Measurements from ENCODE around the gene PLXNA3. TPM values are rescaled to one million over a fixed set of nuclear protein-coding genes. Genes with fewer than 3 reads are reported as not detected.
A peak's percentile ranks its signal among the peaks of the same experiment; 100 is the strongest.

The PLXNA3 gene
- total RNA-seq, 1 donor from 2014 or later, result 458 TPM

DNA sequence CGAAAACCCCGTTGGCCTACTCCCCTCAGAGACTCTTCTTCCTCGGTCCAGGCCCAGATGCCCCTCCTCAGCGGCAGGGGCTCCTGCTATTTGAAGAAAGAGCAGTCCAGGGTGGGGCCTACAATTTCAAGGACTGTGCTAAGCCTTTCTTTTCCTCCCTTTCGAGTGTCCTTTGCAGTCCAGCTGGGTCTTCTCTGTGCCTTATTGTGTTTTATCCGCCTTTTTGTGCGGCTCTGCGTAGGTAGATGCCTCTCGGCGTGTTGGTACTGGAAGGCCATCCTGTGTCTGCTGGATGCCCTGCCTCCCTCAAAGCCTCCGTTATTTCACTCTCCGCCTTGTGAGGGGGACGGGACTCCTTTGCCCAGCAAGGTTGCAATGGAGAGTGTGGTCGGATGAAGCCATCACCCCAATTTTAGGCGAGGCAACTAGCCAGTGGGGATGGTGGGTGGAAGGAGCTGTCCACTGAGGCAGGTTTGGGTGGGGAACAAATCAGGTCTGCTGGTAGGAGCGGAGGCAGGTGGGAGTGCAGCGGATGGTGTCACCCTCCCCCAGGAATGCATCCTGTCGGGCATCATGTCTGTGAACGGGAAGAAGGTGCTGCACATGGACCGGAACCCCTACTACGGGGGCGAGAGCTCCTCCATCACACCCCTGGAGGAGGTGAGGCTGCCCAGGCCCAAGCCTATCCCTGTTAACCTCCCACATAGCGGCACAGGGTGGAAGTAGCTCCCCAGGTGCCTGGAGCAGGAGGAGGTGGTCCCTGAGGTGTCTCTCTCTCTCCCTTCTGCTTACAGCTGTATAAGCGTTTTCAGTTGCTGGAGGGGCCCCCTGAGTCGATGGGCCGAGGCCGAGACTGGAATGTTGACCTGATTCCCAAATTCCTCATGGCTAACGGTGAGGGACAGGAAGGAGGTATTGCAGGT, 19.8 kb upstream of the PLXNA3 start:
- TF ChIP-seq, protein P1, sequence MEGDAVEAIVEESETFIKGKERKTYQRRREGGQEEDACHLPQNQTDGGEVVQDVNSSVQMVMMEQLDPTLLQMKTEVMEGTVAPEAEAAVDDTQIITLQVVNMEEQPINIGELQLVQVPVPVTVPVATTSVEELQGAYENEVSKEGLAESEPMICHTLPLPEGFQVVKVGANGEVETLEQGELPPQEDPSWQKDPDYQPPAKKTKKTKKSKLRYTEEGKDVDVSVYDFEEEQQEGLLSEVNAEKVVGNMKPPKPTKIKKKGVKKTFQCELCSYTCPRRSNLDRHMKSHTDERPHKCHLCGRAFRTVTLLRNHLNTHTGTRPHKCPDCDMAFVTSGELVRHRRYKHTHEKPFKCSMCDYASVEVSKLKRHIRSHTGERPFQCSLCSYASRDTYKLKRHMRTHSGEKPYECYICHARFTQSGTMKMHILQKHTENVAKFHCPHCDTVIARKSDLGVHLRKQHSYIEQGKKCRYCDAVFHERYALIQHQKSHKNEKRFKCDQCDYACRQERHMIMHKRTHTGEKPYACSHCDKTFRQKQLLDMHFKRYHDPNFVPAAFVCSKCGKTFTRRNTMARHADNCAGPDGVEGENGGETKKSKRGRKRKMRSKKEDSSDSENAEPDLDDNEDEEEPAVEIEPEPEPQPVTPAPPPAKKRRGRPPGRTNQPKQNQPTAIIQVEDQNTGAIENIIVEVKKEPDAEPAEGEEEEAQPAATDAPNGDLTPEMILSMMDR (IDR thresholded peaks at IDR 0.05; ENCODE audit: partially characterized antibody, unreplicated experiment), result no peak
- H3K9me3 Mint-ChIP-seq (ENCODE audit: unreplicated experiment), result peaks cover 4% of the 10 kb centered on the region
- peak overlapping the region; percentile 90 for H3K27ac Mint-ChIP-seq (ENCODE audit: unreplicated experiment)
- DNase-seq, result no peak
- H3K4me3 Mint-ChIP-seq (ENCODE audit: unreplicated experiment), result peak overlapping the region; percentile 92
- H3K27me3 Mint-ChIP-seq (ENCODE audit: unreplicated experiment), result peaks cover 9% of the 10 kb centered on the region
- H3K36me3 Mint-ChIP-seq (ENCODE audit: unreplicated experiment), result no peaks in the 10 kb centered on the region
- H3K4me1 Mint-ChIP-seq (ENCODE audit: low read depth, unreplicated experiment), result peaks cover 6% of the 10 kb centered on the region

DNA sequence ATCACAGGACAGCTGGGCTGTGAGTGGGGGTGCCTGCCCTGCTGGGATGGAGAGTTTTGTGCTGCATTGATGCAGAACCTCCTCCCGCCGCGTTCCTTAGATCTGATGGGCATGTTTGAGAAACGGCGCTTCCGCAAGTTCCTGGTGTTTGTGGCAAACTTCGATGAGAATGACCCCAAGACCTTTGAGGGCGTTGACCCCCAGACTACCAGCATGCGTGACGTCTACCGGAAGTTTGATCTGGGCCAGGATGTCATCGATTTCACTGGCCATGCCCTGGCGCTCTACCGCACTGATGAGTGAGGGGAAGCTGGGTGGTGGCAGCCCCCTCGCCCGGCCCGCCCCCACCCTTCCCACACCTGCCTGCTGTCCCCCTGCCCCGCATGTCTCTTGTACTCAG, 18.2 kb upstream of the PLXNA3 start:
- H3K27me3 Mint-ChIP-seq (ENCODE audit: unreplicated experiment), result peaks cover 9% of the 10 kb centered on the region
- no peak overlapping the region for H3K27ac Mint-ChIP-seq (ENCODE audit: unreplicated experiment)
- H3K9me3 Mint-ChIP-seq (ENCODE audit: unreplicated experiment), result peaks cover 4% of the 10 kb centered on the region
- H3K36me3 Mint-ChIP-seq (ENCODE audit: unreplicated experiment), result no peaks in the 10 kb centered on the region
- peaks cover 6% of the 10 kb centered on the region for H3K4me1 Mint-ChIP-seq (ENCODE audit: low read depth, unreplicated experiment)
- no peak overlapping the region for H3K4me3 Mint-ChIP-seq (ENCODE audit: unreplicated experiment)
- TF ChIP-seq, protein P1 (IDR thresholded peaks at IDR 0.05; ENCODE audit: partially characterized antibody, unreplicated experiment), result no peak
- DNase-seq, result no peak

DNA sequence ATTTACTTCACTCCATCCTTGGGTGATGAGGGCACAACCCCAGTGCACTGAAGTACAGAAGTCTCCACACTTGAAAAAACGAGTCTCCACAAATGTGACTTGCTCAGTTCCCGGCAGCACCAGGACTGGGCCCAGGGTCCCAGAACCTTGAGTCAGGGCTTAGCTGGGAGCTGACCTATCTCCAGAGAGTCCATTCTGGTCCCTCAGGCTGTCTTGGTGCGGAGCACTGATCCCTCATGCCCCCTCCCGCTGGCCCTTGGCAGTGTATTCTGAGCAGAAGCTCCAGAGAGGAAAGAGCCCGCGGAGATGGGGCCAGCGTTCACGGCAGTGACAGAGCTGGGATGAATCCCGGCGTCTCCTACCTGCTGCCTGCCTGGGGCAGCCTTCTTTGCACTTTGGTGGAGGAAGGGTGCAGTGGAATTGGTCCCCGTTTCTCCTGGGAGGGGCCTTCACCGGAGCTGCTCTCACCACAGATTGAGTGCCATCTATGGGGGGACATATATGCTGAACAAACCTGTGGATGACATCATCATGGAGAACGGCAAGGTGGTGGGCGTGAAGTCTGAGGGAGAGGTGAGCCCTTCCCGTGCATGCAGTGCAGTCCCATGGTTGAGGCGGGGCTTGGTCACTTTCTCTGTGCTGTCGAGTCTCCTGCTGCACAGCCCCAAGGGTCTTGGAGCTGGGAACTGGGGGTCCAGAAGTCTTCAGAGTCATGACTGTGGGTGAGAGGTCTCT, 17.3 kb upstream of the PLXNA3 start:
- Mint-ChIP-seq H3K36me3 (ENCODE audit: unreplicated experiment) (no peaks in the 10 kb centered on the region), H3K9me3 (ENCODE audit: unreplicated experiment) (peaks cover 4% of the 10 kb centered on the region), H3K4me1 (ENCODE audit: low read depth, unreplicated experiment) (peaks cover 4% of the 10 kb centered on the region), H3K27ac (ENCODE audit: unreplicated experiment) (no peak overlapping the region), H3K4me3 (ENCODE audit: unreplicated experiment) (no peak overlapping the region), H3K27me3 (ENCODE audit: unreplicated experiment) (peaks cover 9% of the 10 kb centered on the region)
- no peak for DNase-seq
- TF ChIP-seq, protein P1 (IDR thresholded peaks at IDR 0.05; ENCODE audit: partially characterized antibody, unreplicated experiment), result no peak

DNA sequence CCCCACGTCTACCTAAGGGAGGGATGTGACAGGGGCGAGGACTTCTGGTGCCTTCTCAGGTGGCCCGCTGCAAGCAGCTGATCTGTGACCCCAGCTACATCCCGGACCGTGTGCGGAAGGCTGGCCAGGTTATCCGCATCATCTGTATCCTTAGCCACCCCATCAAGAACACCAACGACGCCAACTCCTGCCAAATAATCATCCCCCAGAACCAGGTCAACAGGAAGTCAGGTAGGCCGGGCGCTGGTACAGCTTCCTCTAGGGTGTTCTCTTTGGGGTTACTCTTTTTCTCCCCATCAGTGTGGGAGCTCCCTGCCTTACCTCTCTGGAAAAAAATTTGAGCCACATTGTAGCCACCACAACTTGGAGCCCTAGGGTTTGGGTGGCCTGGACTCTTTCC, 16.5 kb upstream of the PLXNA3 start:
- H3K4me1 Mint-ChIP-seq (ENCODE audit: low read depth, unreplicated experiment), result peaks cover 2% of the 10 kb centered on the region

More for the DNA sequence above, 16.5 kb upstream of the PLXNA3 start:
- no peaks in the 10 kb centered on the region for H3K36me3 Mint-ChIP-seq (ENCODE audit: unreplicated experiment)
- TF ChIP-seq, protein P1 (IDR thresholded peaks at IDR 0.05; ENCODE audit: partially characterized antibody, unreplicated experiment), result no peak
- H3K9me3 Mint-ChIP-seq (ENCODE audit: unreplicated experiment), result no peaks in the 10 kb centered on the region
- H3K4me3 Mint-ChIP-seq (ENCODE audit: unreplicated experiment), result no peak overlapping the region
- H3K27me3 Mint-ChIP-seq (ENCODE audit: unreplicated experiment), result peaks cover 6% of the 10 kb centered on the region
- H3K27ac Mint-ChIP-seq (ENCODE audit: unreplicated experiment), result no peak overlapping the region
- no peak for DNase-seq
